Common myeloid progenitor, CD34-positive (primary cell): ENCODE measurements around the gene DGKE.
A peak's percentile ranks its signal among the peaks of the same experiment; 100 is the strongest.

ENCODE experiments used
- CTCF ChIA-PET: fragments of 350-600 bp; sonication (Branson Sonifier 250); formaldehyde crosslinking; loops from one replicate; lab custom pipeline; 2021; ENCODE audit warnings: antibody characterized with exemption; lab: Charles Lee
- POLR2A ChIA-PET: fragments of 350-600 bp; sonication (Branson Sonifier 250); formaldehyde crosslinking; loops from one replicate; lab custom pipeline; 2021; ENCODE audit warnings: antibody characterized with exemption; lab: Charles Lee
- DNase-seq, 3 donors: peaks; one replicate each; pipeline versions ENCODE4 v3.0.0 to v3.0.0-alpha.2; 2013
- H3K27ac ChIP-seq, 2 experiments: 1 replicate in 1 of 2; 2 replicates in 1 of 2; pipeline ENCODE4 v1.7.0; 2013; ENCODE audit warnings: inconsistent platforms in 2 of 2, low read length in 2 of 2, mild to moderate bottlenecking in 2 of 2, low read depth in 1 of 2, moderate library complexity in 1 of 2; ENCODE audit not compliant: severe bottlenecking in 2 of 2, insufficient read depth in 1 of 2, poor library complexity in 1 of 2
- H3K27me3 ChIP-seq, 5 experiments: replicated peaks in 2 of 5; 1 replicate in 3 of 5; 2 replicates in 2 of 5; pipeline versions ENCODE4 v1.6.1 to v1.7.0; 2013; ENCODE audit warnings: low read length in 4 of 5, mild to moderate bottlenecking in 2 of 5, moderate library complexity in 2 of 5, inconsistent platforms in 1 of 5; ENCODE audit not compliant: insufficient read depth in 5 of 5, control insufficient read depth in 4 of 5
- H3K36me3 ChIP-seq, 4 experiments: 1 replicate in 2 of 4; 2 replicates in 2 of 4; pipeline versions ENCODE4 v1.6.1 to v1.7.0; 2013; ENCODE audit warnings: low read length in 3 of 4, control low read depth in 1 of 4, mild to moderate bottlenecking in 1 of 4; ENCODE audit not compliant: control insufficient read depth in 4 of 4, insufficient read depth in 4 of 4
- H3K4me1 ChIP-seq, 4 experiments: 1 replicate in 3 of 4; 2 replicates in 1 of 4; pipeline versions ENCODE4 v1.6.1 to v1.7.1; 2013; ENCODE audit warnings: low read length in 3 of 4, mild to moderate bottlenecking in 3 of 4, control low read depth in 1 of 4, inconsistent platforms in 1 of 4, moderate library complexity in 1 of 4; ENCODE audit not compliant: control insufficient read depth in 4 of 4, insufficient read depth in 4 of 4; ENCODE audit errors: control extremely low read depth in 1 of 4
- H3K4me3 ChIP-seq, 7 experiments: 1 replicate in 4 of 7; 2 replicates in 3 of 7; pipeline versions ENCODE4 v1.5.1 to v1.7.0; 2013; ENCODE audit warnings: mild to moderate bottlenecking in 7 of 7, low read length in 6 of 7, moderate library complexity in 6 of 7, inconsistent platforms in 2 of 7, low read depth in 2 of 7, control low read depth in 1 of 7; ENCODE audit not compliant: insufficient read depth in 4 of 7, control insufficient read depth in 1 of 7; ENCODE audit errors: extremely low read depth in 1 of 7
- H3K9me3 ChIP-seq, 5 experiments: 1 replicate in 4 of 5; 2 replicates in 1 of 5; pipeline versions ENCODE4 v1.6.1 to v1.7.1; 2013; ENCODE audit warnings: low read length in 4 of 5, mild to moderate bottlenecking in 2 of 5, inconsistent platforms in 1 of 5, low read depth in 1 of 5, moderate library complexity in 1 of 5; ENCODE audit not compliant: control insufficient read depth in 4 of 5, insufficient read depth in 2 of 5; ENCODE audit errors: control extremely low read depth in 1 of 5
- WGBS: methylation state at CpG from one replicate; pipeline ENCODE4 v1.1.5; 2013; ENCODE audit not compliant: insufficient coverage; 5-methylcytosine and 5-hydroxymethylcytosine counted together

Gene DGKE

DNA sequence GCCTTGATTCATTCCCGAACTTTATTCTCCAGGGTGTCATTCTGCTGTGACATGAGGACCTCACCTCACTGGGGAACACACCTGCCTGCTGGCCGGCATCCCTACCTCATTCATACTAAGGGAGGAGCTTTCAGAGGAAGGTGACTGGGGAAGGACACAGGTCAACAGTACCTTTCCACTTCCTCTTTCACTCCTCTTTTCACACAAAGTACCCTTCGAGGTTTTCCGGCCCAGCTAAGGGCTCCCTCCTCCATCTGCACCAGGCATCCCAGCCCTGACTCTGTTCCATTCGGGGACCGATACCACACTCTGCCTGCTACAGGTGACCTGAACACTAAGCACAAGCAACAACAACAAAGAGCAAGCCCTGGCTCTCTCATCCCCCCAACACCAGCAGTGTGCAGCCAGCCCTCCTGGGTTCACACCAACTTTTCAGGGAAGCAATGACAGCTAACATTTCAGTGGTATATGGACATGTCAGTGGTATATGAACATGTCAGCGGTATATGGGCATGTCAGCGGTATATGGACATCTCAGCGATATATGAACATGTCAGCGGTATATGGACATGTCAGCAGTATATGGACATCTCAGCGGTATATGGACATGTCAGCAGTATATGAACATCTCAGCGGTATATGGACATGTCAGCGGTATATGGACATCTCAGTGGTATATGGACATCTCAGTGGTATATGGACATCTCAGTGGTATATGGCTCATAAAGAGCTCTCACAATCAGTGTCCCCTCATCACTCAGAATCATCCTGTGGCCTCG lies 63.9 kb downstream of the DGKE start:
- POLR2A ChIA-PET, result no interaction called here
- Histone ChIP-seq H3K27ac (no peak overlapping the region), H3K27me3 (no peaks in the 10 kb centered on the region), H3K4me1 (no peaks in the 10 kb centered on the region), H3K36me3 (peaks cover 15 to 90% (median 82%) of the 10 kb centered on the region in 4 experiments), H3K9me3 (no peaks in the 10 kb centered on the region), H3K4me3 (no peak overlapping the region)
- DNase-seq, result no peak
- CTCF ChIA-PET, result interaction anchor here (1.7 kb wide), 2 partner anchors 9 to 10 kb away, joined by 4 to 7 read pairs; no protein-coding TSS in a partner anchor
- 91% methylated on average over 10 of the region's 14 CpGs for WGBS

- peak overlapping the region in 1 of 2 experiments; percentile 18 for H3K27ac ChIP-seq
- no peak for DNase-seq
- peaks cover 20 to 90% (median 80%) of the 10 kb centered on the region in 4 experiments for H3K36me3 ChIP-seq
- WGBS, result 87% methylated on average over 9 of the region's 9 CpGs
- ChIA-PET POLR2A (no interaction called here), CTCF (interaction anchor here (1.7 kb wide), 2 partner anchors 8 to 11 kb away, joined by 4 to 7 read pairs; no protein-coding TSS in a partner anchor)
- H3K4me3 ChIP-seq, result no peak overlapping the region
- peaks cover 0 to 2% (median 0%) of the 10 kb centered on the region in 5 experiments for H3K9me3 ChIP-seq
- no peaks in the 10 kb centered on the region for H3K4me1 ChIP-seq
- no peaks in the 10 kb centered on the region for H3K27me3 ChIP-seq
Measured at GRCh38 chr17:56898874-56899273, 64.9 kb downstream of the DGKE start.

GRCh38 chr17:56899403-56899802 lies 65.5 kb downstream of the DGKE start:
- H3K36me3 ChIP-seq, result peaks cover 24 to 92% (median 83%) of the 10 kb centered on the region in 4 experiments
- no peak for DNase-seq
- H3K4me1 ChIP-seq, result no peaks in the 10 kb centered on the region
- ChIA-PET CTCF (no interaction called here), POLR2A (no interaction called here)
- no peak overlapping the region for H3K4me3 ChIP-seq
- no peak overlapping the region for H3K27ac ChIP-seq
- WGBS, result 100% methylated on average over 6 of the region's 7 CpGs
- H3K9me3 ChIP-seq, result peaks cover 0 to 6% (median 0%) of the 10 kb centered on the region in 5 experiments
- no peaks in the 10 kb centered on the region for H3K27me3 ChIP-seq

DNA sequence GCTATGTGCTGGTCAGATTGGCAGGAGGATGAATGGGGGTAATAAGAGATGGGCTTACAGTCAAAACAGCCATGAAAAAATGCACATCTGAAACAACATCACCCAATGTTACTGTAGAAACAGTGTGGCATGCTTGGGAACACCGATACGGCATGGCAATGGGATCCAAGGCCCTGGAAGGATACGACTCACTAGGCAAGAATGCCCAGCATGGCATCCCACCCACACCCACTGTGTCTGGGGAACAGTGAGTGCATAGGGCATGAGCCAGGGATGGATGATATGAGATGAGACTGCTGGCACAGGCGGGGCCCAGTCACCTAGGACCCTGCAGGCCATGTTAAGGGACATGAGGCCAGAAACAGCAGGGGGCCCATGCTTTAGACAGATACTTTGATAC lies 68.4 kb downstream of the DGKE start:
- Histone ChIP-seq H3K4me3 (no peak overlapping the region), H3K27me3 (no peaks in the 10 kb centered on the region), H3K4me1 (peaks cover 0 to 1% (median 0%) of the 10 kb centered on the region in 4 experiments), H3K9me3 (peaks cover 0 to 6% (median 0%) of the 10 kb centered on the region in 5 experiments), H3K27ac (no peak overlapping the region), H3K36me3 (peaks cover 42 to 95% (median 77%) of the 10 kb centered on the region in 4 experiments)
- DNase-seq, result no peak
- CTCF ChIA-PET, result no interaction called here
- POLR2A ChIA-PET, result interaction anchor here (1.5 kb wide), 1 partner anchor 9 kb away, joined by 3 read pairs; no protein-coding TSS in a partner anchor
- 96% methylated on average over 4 of the region's 4 CpGs for WGBS

DNA sequence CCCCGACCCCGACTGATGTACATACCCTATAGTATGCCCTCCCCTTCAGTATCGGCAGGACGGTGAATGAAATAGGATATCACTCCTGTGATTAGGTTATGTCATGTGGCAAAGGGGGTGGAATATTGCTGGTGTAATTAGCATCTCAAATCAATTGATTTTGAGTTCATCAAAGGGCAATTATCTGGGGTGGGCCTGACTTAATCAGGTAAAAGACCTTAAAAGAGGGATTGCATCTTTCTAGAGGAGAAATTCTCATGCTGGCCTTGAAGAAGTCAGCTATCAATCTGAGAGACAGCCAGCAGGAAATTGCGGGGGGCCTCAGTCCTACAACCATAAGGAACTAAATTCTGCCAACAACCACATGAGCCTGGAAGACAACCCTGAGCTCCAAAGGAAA lies 69.6 kb downstream of the DGKE start:
- CTCF ChIA-PET, result interaction anchor here (3.0 kb wide), 1 partner anchor 11 kb away, joined by 24 read pairs; no protein-coding TSS in a partner anchor
- no peak for DNase-seq

DNA sequence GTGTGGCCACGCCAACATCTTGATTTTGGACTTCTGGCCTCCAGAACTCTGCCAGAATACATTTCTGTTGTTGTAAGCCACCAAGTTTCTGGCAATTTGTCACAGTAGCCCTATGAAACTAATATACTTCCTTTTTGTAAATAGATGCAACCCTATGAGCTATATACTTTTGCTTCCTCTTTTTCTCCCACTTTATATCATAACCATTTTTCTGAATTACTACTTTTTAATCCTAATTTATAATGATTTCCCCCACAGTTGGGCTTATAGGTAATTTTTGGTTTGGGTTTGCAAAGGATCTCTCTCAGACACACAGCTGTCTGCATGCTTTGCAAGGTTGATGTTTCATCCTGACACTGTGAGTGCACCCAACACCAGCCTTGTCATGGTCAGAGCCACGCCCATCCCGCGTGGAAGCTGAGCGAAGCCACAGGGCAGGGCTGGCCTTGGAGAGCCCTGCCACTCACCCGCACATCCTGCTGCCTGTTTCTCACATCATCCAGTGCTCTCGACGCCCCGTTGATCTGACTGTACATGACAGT lies 74.1 kb downstream of the DGKE start:
- peaks cover 0 to 6% (median 0%) of the 10 kb centered on the region in 5 experiments for H3K9me3 ChIP-seq
- ChIA-PET POLR2A (no interaction called here), CTCF (interaction anchor here (1.2 kb wide), 1 partner anchor 15 kb away, joined by 5 read pairs; no protein-coding TSS in a partner anchor)
- H3K27ac ChIP-seq, result peak overlapping the region in 1 of 2 experiments; percentile 55
- WGBS, result 24% methylated on average over 5 of the region's 9 CpGs
- no peaks in the 10 kb centered on the region for H3K27me3 ChIP-seq
- H3K4me3 ChIP-seq, result peak overlapping the region in 1 of 7 experiments; percentile 20
- peaks cover 20 to 49% (median 44%) of the 10 kb centered on the region in 4 experiments for H3K4me1 ChIP-seq
- peaks cover 22 to 61% (median 40%) of the 10 kb centered on the region in 4 experiments for H3K36me3 ChIP-seq
- peak; percentile 33 to 76 (median 65) for DNase-seq

More for the DNA sequence above, 69.6 kb downstream of the DGKE start:
- 100% methylated on average over 4 of the region's 5 CpGs for WGBS
- POLR2A ChIA-PET, result interaction anchor here (1.5 kb wide), 1 partner anchor 8 kb away, joined by 3 read pairs; no protein-coding TSS in a partner anchor
- Histone ChIP-seq H3K36me3 (peaks cover 44 to 88% (median 73%) of the 10 kb centered on the region in 4 experiments), H3K4me1 (peaks cover 3 to 13% (median 8%) of the 10 kb centered on the region in 4 experiments), H3K9me3 (peaks cover 0 to 6% (median 0%) of the 10 kb centered on the region in 5 experiments), H3K27ac (no peak overlapping the region), H3K27me3 (no peaks in the 10 kb centered on the region), H3K4me3 (no peak overlapping the region)
